SJCRH30 (cell line): ENCODE data around the gene BOLA1. TPM values are rescaled to one million over a fixed set of nuclear protein-coding genes. Genes with fewer than 3 reads are reported as not detected.
"Not testable (repeated sequence)": the region's sequence is repeated elsewhere in the genome, so short reads cannot be mapped to it uniquely, and the experiment has no call there.

ENCODE experiments used
- DNase-seq, 2 experiments: peaks; one replicate each; pipeline ENCODE4 v3.0.0-alpha.2; 2015 to 2020
- H3K27ac ChIP-seq: fragments of 250-450 bp; sonication (Bioruptor Pico); 2 replicates; pipeline ENCODE4 v1.5.1; 2020; ENCODE audit warnings: mild to moderate bottlenecking, moderate library complexity
- H3K27me3 ChIP-seq: fragments of 250-450 bp; sonication (Bioruptor Pico); 2 replicates; pipeline ENCODE4 v1.5.1; 2020; ENCODE audit warnings: mild to moderate bottlenecking, moderate library complexity
- H3K36me3 ChIP-seq: fragments of 250-450 bp; sonication (Bioruptor Pico); 2 replicates; pipeline ENCODE4 v1.5.1; 2020; ENCODE audit warnings: mild to moderate bottlenecking, moderate library complexity
- H3K4me1 ChIP-seq: fragments of 250-450 bp; sonication (Bioruptor Pico); 2 replicates; pipeline ENCODE4 v1.5.1; 2020; ENCODE audit warnings: mild to moderate bottlenecking, moderate library complexity
- H3K4me3 ChIP-seq: fragments of 250-450 bp; sonication (Bioruptor Pico); 2 replicates; pipeline ENCODE4 v1.5.1; 2020; ENCODE audit warnings: mild to moderate bottlenecking, moderate library complexity
- H3K9me3 ChIP-seq: fragments of 250-450 bp; sonication (Bioruptor Pico); replicated peaks from 2 replicates; pipeline ENCODE4 v1.5.1; 2020; ENCODE audit warnings: mild to moderate bottlenecking, moderate library complexity
- total RNA-seq: library from RNA; depleted of rRNA; stranded (reverse); fragments of >200 nt; shearing (Covaris generic); gene quantifications from 2 replicates; pipeline ENCODE4 v1.2.3, GENCODE V29; 2014

Gene BOLA1
- total RNA-seq, 1 experiment from 2014 or later, result 6.3 TPM

DNA sequence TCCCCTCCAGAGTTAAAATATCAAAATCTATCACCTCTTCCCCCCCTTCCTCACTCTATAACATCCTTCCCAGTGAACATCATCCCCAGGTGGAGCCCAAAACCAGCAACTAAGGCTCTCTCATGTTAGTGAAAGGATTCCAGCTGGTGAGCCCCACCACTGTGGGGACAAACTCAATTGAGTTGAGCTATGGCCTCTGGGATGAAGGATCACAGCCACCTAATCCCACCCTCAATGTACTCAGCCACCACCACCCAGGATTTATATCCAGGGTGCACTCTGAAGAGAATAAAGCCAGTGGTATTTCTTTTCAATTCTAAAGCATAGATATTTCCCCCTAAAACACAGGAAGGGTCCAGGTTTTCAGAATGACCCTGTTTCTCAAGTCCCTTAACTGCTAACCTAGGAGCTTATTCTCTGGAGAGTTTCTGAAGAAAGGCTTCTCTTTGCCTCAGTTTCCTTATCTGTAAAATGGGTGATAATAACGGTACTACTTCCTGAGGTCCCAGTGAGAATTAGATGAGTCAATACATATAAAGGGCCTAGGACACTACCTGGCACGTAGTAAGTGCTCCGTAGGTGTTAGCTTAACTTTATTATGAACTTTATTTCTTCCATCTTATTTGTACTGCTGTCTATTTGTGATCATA, 15.6 kb upstream of the BOLA1 start:
- Histone ChIP-seq H3K9me3 (no peaks in the 10 kb centered on the region), H3K27ac (no peak overlapping the region; the same call in 1 of the 2 replicates), H3K27me3 (no peaks in the 10 kb centered on the region; the same call in 1 of the 2 replicates), H3K36me3 (no peaks in the 10 kb centered on the region), H3K4me1 (no peaks in the 10 kb centered on the region; the same call in 1 of the 2 replicates), H3K4me3 (peak overlapping the region; percentile 75; the same call in 1 of the 2 replicates)
- DNase-seq, result no peak

GRCh38 chr1:149884433-149885338, 14.7 kb upstream of the BOLA1 start:
- Histone ChIP-seq H3K4me1 (no peaks in the 10 kb centered on the region; the same call in 1 of the 2 replicates), H3K27me3 (no peaks in the 10 kb centered on the region; the same call in 1 of the 2 replicates), H3K36me3 (no peaks in the 10 kb centered on the region), H3K9me3 (no peaks in the 10 kb centered on the region), H3K4me3 (peak overlapping the region; percentile 75), H3K27ac (peak overlapping the region; percentile 98)
- DNase-seq, result peak; percentile 61 to 76

DNA sequence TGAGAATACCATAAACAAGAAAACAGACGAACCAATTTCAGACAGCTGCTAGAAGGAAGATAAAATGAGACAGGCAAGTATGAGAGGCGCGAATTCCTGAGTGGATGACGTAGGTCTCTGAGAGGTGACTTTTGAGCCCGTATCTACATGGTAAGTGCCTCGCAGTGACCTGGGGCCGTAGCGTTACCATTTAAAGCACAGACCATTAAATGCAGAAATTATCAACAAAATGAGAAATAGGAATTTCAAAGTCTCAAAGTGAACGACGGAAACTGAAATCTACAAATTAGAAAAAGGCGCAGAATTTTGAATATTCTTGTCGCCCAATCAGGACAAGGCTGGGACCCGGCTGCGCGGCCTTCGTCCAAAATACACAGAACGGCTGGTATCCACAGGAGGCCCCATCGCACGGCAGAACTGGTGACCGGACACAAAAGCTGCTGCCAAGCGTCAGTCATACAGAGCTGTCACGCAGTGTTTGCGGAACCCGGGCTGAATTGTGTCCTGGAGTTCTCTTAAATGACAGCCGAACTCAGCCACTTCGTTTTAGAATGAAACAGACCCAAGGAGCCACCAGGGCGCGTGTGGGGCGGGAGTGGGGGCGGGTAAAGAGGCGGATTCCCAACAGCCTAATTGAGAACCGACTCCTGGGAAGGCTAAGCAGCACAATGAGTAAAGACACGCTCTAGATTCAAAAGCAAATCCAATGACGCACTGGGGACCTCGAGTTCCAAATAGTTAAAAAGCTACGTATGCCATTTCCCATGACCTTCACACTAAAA, 13.8 kb upstream of the BOLA1 start:
- H3K36me3 ChIP-seq, result no peaks in the 10 kb centered on the region
- no peaks in the 10 kb centered on the region; the same call in 1 of the 2 replicates for H3K27me3 ChIP-seq
- no peaks in the 10 kb centered on the region for H3K9me3 ChIP-seq
- DNase-seq, result peak; percentile 87 to 89
- peak overlapping the region; percentile 75 for H3K4me3 ChIP-seq
- peak overlapping the region; percentile 98 for H3K27ac ChIP-seq
- no peaks in the 10 kb centered on the region; the same call in 1 of the 2 replicates for H3K4me1 ChIP-seq

GRCh38 chr1:149886121-149886395, 13.3 kb upstream of the BOLA1 start:
- not testable (repeated sequence) for H3K4me1 ChIP-seq, H3K27me3 ChIP-seq, H3K9me3 ChIP-seq, DNase-seq, H3K36me3 ChIP-seq
- H3K4me3 ChIP-seq, result peak overlapping the region; percentile 75
- H3K27ac ChIP-seq, result peak overlapping the region; percentile 98

DNA sequence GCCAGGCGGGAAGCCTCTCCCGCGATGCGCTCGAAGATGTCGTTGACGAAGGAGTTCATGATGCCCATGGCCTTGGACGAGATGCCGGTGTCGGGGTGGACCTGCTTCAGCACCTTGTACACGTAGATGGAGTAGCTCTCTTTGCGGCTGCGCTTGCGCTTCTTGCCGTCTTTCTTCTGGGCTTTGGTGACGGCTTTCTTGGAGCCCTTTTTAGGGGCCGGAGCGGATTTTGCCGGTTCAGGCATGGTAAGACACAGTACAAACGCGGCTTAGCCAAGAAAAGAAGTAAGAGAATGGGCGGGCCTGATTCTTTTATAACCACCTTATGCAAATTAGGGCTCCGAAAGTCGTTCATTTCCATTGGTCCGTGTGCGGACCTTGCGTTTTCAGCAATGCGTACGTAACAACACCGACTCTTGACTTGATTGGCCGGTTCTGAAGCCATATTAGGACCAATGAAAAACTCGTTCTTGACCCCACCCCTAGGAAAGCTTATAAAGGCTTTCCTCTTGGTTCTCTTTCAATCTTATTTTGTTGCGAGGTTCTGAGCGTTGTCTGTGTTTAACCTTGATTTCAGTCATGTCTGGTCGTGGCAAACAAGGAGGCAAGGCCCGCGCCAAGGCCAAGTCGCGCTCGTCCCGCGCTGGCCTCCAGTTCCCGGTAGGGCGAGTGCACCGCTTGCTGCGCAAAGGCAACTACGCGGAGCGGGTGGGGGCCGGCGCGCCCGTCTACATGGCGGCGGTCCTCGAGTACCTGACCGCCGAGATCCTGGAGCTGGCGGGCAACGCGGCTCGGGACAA, 12.8 kb upstream of the BOLA1 start:
- no peaks in the 10 kb centered on the region for H3K9me3 ChIP-seq
- no peaks in the 10 kb centered on the region for H3K36me3 ChIP-seq
- H3K27me3 ChIP-seq, result no peaks in the 10 kb centered on the region; the same call in 1 of the 2 replicates
- H3K4me3 ChIP-seq, result peak overlapping the region; percentile 75
- H3K4me1 ChIP-seq, result no peaks in the 10 kb centered on the region; the same call in 1 of the 2 replicates
- H3K27ac ChIP-seq, result peak overlapping the region; percentile 98
- DNase-seq, result peak; percentile 93 to 98

GRCh38 chr1:149887196-149887455, 12.2 kb upstream of the BOLA1 start:
- not testable (repeated sequence) for H3K27me3 ChIP-seq, H3K4me1 ChIP-seq, H3K9me3 ChIP-seq, H3K36me3 ChIP-seq, DNase-seq
- peak overlapping the region; percentile 98 for H3K27ac ChIP-seq
- peak overlapping the region; percentile 75 for H3K4me3 ChIP-seq

DNA sequence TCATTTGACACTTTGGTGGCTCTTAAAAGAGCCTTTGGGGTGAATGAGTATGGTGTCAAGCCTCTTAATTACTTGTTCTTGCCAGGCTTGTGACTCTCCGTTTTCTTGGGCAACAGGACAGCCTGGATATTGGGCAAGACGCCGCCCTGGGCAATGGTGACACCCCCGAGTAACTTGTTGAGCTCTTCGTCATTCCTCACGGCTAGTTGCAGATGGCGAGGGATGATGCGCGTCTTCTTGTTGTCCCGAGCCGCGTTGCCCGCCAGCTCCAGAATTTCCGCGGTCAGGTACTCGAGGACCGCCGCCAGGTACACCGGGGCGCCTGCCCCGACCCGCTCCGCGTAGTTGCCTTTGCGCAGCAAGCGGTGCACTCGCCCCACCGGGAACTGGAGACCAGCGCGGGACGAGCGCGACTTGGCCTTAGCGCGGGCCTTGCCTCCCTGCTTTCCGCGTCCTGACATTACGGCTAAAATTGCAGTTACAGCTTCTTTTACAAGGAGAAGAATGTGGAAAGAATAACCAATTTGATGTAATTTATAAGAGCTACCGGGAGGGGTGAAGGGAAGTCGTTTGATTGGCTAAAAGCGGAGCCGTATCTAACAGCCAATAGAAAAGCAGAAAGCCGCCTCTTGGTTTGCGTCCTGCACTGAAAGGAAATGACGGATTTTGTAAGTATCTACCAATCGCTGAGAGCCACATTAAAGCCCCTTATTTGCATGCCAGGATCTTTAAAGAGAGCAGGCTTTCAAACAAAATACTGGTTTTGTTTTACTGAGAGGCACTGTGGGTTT, 11.7 kb upstream of the BOLA1 start:
- Histone ChIP-seq H3K27ac (peak overlapping the region; percentile 98), H3K4me3 (peak overlapping the region; percentile 75), H3K9me3 (no peaks in the 10 kb centered on the region), H3K4me1 (no peaks in the 10 kb centered on the region; the same call in 1 of the 2 replicates), H3K27me3 (no peaks in the 10 kb centered on the region; the same call in 1 of the 2 replicates), H3K36me3 (no peaks in the 10 kb centered on the region)
- DNase-seq, result peak; percentile 87 to 95

GRCh38 chr1:149888247-149888998, 10.9 kb upstream of the BOLA1 start:
- Histone ChIP-seq H3K4me3 (peak overlapping the region; percentile 75), H3K9me3 (no peaks in the 10 kb centered on the region), H3K27ac (peak overlapping the region; percentile 98), H3K36me3 (no peaks in the 10 kb centered on the region), H3K4me1 (no peaks in the 10 kb centered on the region; the same call in 1 of the 2 replicates), H3K27me3 (no peaks in the 10 kb centered on the region; the same call in 1 of the 2 replicates)
- peak; percentile 83 to 90 for DNase-seq

GRCh38 chr1:149888999-149889289, 10.4 kb upstream of the BOLA1 start:
- peak; percentile 36 to 68 for DNase-seq

DNA sequence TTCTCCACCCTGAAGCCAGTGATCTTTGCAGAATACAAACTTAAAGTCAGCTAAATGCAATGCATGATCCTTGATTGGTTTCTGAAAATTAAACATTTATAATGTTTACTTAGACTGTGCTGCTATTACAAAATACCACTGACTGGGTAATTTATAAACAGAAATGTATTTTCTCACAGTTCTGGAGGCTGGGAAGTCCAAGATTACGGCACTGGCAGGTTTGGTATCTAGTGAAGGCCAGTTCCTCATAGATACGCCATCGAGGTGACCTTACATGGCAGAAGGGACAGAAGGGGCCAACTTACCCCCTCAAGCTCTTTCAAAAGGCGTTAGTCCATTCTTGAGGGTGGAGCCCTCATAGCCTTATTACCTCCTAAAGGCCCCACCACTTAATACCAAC, 2.8 kb upstream of the BOLA1 start:
- DNase-seq, result no peak
- Histone ChIP-seq H3K4me3 (no peak overlapping the region), H3K4me1 (no peaks in the 10 kb centered on the region), H3K27me3 (no peaks in the 10 kb centered on the region), H3K36me3 (no peaks in the 10 kb centered on the region), H3K9me3 (no peaks in the 10 kb centered on the region), H3K27ac (no peak overlapping the region)

More at GRCh38 chr1:149888999-149889289, 10.4 kb upstream of the BOLA1 start:
- Histone ChIP-seq H3K9me3 (no peaks in the 10 kb centered on the region), H3K36me3 (no peaks in the 10 kb centered on the region), H3K4me1 (no peaks in the 10 kb centered on the region; the same call in 1 of the 2 replicates), H3K4me3 (peak overlapping the region; percentile 75), H3K27ac (peak overlapping the region; percentile 98), H3K27me3 (no peaks in the 10 kb centered on the region; the same call in 1 of the 2 replicates)

DNA sequence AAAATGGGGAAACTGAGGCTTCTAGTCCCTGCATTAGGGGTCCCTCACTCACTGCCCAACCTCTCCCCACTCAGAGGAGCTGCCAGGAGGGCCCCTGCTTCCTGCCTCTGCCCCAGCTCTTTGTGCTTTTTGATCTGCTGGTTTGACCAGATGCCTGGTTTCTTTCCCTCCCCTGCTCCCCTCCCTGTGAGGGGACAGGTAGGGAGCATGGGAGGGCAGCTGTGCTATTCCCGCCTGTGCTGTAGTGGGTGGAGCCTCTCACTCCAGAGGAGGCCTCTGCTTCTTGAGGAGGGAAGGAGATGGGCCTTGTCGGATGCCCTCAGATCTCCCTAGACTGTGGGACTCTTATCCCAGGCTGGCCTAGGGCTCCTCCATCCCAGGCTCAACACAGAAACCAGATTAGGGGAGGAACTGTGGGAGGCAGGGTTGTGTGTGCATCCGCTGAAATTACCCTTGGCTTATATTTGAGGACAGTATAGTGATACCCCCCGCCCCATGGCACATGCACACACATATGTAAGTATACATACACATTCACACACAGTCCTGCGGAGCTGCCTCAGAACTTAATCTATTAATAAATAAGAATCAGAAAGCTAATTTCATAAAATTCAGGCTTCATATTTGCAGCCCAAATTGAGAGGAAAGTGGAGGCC, 4.6 kb downstream of the BOLA1 start:
- H3K27ac ChIP-seq, result no peak overlapping the region
- H3K9me3 ChIP-seq, result no peaks in the 10 kb centered on the region
- H3K4me3 ChIP-seq, result no peak overlapping the region
- H3K4me1 ChIP-seq, result no peaks in the 10 kb centered on the region
- DNase-seq, result no peak
- no peaks in the 10 kb centered on the region for H3K27me3 ChIP-seq
- H3K36me3 ChIP-seq, result no peaks in the 10 kb centered on the region

GRCh38 chr1:149906570-149907075, 7.3 kb downstream of the BOLA1 start:
- no peaks in the 10 kb centered on the region for H3K27me3 ChIP-seq
- H3K4me1 ChIP-seq, result no peaks in the 10 kb centered on the region
- no peaks in the 10 kb centered on the region for H3K9me3 ChIP-seq
- no peak overlapping the region for H3K4me3 ChIP-seq
- no peaks in the 10 kb centered on the region for H3K36me3 ChIP-seq
- DNase-seq, result no peak
- H3K27ac ChIP-seq, result no peak overlapping the region
